HG03571 (cell line): ENCODE measurements around the gene MCTP1.

ENCODE experiments used
- ATAC-seq: cut with Tn5 transposase; IDR thresholded peaks from one replicate; pipeline ENCODE4 v1.9.1; 2021; ENCODE audit not compliant: unreplicated experiment

The MCTP1 gene

GRCh38 chr5:94674490-94675382, 610.2 kb downstream of the MCTP1 start:
- ATAC-seq: no peak

GRCh38 chr5:94672746-94673145, 612.1 kb downstream of the MCTP1 start:
- no peak for ATAC-seq

- no peak for ATAC-seq
Observed at GRCh38 chr5:94670726-94671125, 614.2 kb downstream of the MCTP1 start.

- no peak for ATAC-seq
Observed at GRCh38 chr5:94667937-94668336, 617.0 kb downstream of the MCTP1 start.

GRCh38 chr5:94661086-94661485, 623.8 kb downstream of the MCTP1 start:
- no peak for ATAC-seq

GRCh38 chr5:94660506-94660905, 624.4 kb downstream of the MCTP1 start:
- ATAC-seq: no peak

- no peak for ATAC-seq
Observed at GRCh38 chr5:94658272-94658671, 626.6 kb downstream of the MCTP1 start.
